Stimulated activated CD4-positive, alpha-beta T cell treated with anti-CD3 and anti-CD28 coated beads, Interleukin-15, amount 100 ng/mL, for 24 hours (primary cell): ENCODE data around the gene CCRL2.
"Not testable (repeated sequence)": the region's sequence is repeated elsewhere in the genome, so short reads cannot be mapped to it uniquely, and the experiment has no call there.

Source experiments
- DNase-seq: peaks from one replicate; pipeline ENCODE4 v3.0.0-alpha.2; 2020

CCRL2 gene

DNA sequence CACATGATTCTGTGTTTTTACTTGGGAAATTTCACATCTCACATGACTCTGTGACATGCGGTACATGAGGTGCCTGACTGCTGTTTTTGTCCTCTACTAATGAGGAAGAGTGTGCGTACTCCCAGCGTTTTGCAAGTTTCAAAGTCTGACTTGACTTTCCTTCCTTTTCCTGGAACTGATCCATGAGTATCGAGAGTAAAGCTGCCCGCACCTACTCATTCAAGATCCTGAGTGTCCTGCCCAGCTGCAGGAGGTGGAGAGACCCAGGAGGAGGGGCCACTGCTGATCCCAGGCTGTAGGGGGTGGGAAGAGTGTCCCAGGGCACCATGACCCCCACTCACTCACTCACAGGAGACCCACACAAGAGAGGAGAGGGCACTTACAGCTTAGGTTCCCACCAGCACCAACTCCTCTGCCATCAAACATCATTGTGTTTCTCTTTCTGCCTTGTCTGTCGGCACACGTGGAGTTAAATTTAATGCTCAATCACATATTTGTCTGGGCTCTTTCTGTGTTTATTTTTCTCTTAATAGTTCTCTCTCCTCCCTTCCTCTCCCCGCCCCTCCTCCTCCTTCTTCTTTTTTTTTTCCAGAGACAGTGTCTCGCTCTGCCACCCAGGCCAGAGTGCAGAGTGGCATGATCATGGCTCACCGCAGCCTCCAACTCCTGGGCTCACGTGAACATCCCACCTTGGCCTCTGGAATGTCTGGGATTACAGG, 1.6 kb upstream of the CCRL2 start:
- no peak for DNase-seq

DNA sequence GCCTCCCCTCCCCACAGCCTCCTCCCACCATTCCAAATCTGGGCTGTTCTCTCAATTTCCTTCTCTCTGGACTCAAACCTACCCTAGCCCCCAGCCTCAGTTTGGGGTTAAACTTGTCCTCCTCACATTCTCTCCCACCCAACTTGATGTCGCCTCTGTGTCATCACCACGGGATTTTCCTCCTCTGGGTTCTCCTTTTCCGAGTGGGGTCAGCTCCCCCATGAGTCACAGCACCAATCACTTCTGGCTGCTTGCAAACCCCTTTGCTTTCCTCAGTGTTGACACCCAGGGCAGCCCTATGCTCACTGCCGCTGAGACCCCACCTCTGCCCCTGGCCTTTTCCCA, 644 bp upstream of the CCRL2 start:
- DNase-seq: no peak

DNA sequence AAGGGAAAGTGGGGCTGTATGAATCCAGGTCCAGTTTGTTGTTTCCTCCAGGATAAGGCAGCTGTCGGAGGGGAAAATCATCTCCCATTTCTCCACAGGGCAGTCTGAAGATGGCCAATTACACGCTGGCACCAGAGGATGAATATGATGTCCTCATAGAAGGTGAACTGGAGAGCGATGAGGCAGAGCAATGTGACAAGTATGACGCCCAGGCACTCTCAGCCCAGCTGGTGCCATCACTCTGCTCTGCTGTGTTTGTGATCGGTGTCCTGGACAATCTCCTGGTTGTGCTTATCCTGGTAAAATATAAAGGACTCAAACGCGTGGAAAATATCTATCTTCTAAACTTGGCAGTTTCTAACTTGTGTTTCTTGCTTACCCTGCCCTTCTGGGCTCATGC, 911 bp downstream of the CCRL2 start:
- no peak for DNase-seq

DNA sequence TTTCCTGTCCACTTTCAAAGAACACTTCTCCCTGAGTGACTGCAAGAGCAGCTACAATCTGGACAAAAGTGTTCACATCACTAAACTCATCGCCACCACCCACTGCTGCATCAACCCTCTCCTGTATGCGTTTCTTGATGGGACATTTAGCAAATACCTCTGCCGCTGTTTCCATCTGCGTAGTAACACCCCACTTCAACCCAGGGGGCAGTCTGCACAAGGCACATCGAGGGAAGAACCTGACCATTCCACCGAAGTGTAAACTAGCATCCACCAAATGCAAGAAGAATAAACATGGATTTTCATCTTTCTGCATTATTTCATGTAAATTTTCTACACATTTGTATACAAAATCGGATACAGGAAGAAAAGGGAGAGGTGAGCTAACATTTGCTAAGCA, 1.8 kb downstream of the CCRL2 start:
- DNase-seq: no peak

DNA sequence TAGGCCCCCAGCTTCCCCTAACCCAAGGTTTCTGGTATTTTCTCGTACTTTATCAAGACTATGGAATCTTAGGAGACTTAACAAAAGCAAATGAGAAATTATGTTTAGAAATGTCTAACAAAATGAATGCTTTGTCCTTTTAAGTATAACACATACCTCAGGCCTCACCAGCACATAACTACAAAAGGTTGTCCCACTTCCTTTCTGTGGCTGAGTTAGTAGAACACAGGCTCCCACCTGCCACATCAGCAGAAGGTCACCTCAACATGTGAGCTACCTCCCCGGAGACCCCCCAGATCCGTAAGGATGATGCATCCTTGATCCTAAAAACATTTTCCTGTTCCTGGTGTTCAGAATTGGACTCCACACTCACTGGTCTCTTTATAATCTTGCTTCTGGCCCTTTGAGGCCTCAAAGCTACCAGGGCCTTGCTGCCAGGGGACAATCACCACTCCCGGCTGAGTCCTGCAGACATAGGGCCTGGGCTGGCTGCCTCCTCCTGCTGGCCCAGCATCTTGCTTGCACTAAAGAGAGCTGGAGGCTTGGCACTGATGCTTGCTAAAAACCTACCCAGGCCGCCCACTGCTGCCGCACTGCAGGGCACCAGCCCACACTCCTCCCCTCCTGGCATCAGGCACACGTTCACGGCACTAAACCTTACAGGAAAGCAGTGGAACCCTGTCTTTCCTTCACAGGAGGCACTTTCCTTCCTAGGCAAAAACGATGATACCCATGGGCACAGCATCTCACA, 2.9 kb downstream of the CCRL2 start:
- DNase-seq: no peak

DNA sequence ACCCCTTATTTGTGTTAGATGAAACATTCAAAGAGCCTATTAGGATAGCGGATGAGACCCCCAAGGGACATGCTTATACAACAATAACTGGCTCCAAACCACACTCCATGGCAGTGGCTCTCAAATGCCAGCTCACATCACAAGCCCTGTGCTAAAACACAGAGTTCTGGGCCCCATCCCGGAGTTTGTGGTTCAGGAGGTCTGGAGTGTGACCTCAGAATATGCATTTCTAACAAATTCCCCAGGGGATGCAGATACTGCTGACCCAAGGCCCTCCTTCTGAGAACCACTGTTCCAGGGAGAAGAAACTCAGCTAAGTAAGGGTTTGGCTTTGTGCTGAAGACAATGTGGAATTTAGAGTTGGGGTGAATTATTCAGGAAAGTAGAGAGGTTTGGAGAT, 3.6 kb downstream of the CCRL2 start:
- no peak for DNase-seq

DNA sequence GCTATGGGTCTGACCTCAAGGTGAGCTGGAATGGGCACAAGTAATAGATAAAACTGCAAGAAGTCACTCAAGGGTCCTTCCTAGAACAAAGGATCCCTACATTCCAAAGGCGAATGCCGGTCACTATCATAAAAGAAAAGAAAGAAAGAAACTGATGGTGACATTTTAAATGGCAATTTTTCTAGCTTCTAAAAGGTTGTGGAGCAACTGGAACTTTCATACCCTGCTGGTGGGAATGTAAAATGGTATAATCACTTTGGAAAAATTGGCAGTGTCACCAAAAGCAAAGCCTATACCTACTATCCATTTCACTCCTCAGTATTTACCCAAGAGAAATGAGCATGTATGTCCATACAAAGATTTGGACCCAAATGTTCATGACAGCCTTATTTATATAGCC, 4.2 kb downstream of the CCRL2 start:
- no peak for DNase-seq

DNA sequence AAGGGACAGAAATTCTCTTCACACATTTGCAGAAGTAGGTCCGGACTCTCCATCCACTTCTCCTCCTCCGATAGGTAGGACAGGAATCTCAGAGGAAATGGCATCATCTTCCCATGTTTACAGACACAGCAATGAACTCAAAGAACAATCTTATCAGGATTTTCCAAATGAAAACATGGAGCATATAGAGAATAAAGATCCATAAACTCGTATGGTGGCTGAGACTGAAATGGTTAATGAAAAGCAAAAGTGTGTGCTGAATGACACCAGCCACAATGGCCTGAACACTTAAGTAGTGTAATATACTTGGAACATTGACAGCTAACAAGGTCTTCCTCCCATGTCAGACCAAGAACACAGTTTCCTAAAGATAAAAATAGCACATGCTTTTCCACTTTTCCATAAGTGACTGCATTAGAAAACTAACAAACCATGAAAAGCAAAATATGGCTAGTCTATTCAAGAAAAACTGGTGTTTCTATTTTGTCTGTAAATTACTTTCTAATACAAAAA, 5.8 kb downstream of the CCRL2 start:
- DNase-seq: no peak

DNA sequence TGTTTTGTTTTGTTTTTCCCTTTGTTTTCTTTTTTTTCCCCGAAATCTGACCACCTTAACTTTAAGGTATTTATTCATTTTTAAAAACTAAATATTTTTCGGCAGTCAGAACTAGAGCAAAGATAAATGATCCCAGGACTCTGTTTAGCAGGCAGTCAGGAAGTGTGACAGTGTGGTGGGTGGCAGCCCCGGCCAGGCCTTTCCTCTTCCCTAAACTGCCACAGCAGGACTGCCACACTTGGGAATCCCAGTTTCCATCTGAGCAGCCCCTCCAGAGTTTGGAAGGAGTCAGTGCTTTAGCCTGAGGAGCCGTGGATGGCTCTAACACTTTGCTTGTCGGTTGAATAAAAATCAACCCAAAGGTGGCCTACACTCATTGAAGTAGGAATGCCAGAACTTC, 6.9 kb downstream of the CCRL2 start:
- no peak for DNase-seq

DNA sequence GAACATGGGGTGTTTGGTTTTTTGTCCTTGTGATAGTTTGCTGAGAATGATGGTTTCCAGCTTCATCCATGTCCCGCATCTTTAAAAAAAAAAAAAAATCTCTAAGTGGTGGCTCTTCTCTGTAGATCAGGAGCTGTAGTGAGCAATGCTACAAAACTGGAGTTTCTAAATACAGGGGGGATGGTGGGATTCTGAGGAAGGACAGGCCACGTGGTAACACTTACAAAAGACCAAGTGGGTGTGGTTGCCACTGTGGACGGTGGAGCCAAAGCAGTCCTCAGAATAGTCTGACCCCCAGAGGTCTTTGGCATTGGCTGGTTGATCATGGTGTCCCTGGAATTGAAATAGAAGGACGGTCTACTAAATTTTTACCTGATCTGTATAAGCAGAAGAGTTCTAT, 7.7 kb downstream of the CCRL2 start:
- DNase-seq: no peak

DNA sequence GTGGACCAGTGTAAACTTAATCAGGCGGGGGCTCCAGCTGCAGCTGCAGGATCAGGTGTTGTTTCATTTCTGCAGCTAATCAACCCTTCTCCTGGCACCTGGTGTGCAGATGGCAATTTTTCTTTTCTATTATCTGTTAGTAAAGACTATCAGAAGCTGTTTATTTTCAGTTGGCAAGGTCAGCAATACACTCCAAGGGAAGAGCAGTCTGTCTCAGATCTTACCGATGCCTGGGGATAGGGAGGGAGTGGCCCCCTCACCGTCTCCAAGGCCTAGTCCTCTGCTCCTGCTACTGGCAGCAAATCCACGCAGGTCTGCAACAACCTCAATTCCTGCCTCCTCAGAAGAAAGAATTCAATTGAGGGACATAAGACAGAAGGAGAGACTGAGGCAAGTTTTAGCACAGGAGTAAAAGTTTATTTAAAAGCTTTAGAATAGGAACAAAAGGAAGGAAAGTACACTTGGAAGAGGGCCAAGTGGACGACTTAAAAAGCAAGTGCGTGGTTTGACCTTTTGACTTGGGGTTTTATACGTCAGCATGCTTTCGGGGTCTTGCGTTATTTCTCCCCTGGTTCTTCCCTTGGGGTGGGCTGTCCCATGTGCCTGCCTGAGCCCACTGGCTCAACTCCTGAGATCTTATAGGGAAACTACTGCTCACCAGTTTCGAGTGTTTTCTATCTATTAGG, 9.2 kb downstream of the CCRL2 start:
- no peak for DNase-seq

DNA sequence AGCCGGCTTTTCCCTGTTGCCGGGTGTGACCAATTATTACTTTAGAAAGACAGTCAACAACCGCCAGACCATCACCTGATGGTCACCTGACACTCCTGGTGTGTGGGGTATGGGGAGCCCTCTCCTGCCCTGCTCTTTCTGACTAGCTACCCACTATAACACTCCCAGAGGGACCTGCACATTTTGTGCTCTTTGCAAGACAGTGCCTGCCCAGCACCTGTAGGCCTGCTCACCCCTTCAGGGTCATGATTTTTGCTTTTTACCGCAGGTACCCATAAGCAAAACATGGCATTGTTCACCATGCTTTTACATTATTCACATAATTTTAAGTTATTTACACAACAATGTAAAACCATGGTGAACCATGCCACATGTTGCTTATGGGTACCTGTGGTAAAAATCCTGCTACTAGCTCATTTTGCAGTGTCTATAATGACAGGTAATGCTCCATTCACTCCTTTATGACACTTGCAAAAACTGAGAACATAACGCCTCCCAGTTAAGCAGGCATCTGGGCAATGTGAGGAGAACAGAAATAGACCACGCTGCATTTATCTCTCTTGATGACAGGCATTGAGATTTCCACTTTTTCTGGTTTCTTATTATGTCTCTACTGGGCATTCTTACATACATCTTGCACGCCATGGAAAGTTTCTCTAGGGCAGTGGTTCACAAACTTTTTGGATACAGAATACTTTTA, 9.9 kb downstream of the CCRL2 start:
- no peak for DNase-seq

DNA sequence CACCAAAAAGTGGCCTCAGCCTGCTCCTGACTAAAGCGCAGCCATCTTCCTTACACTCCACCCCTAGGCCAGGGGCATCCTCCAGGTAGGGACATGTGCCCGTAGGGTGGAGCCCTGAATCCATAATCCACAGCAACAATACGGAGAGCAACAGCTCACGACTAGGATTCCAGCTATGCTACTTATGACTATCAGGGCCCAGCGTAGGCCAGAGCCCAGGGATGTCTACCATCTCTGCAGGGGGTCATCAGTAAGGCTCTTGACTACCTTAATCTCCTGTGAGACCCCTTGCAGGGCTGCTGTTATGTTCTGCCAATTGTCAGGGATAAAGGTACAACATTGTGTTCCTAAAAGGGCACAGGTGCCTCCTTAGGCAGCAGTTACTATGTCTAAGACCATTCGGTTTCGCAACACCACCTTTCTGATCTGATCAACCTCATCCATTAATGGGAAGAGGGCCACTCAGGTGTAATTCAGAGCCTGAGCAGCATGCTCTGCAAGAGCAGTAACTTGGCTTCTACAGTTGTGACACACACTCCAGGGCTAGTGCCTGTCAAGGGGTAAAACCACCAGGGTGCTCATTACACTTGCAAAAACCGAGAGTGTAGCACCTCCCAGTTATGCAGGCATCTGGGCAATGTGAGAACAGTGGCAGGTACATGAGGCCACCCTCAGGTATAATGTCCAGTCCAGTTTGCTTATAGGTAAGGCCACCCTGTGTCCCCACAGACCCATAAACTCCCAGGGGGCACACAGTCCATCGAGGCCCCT, 11.0 kb downstream of the CCRL2 start:
- DNase-seq: no peak

DNA sequence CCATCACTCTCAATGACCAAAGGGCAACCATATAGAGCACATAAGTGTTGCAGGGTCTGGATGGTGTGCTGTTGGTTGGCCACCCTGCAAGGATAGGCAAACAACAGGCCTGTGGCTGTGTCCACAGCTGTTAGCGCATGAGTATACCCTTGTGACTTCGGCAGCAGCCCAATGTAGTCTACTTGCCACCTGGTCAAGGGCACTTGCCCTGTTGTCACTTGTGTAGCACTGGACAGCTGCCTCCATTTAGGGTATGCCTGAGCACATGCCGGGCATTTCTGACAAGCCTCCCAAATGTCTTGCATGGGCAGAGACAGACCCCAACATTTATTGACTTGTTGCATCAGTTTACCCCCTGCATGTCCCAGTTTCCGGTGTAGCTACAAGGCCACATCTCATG, 12.8 kb downstream of the CCRL2 start:
- no peak for DNase-seq

DNA sequence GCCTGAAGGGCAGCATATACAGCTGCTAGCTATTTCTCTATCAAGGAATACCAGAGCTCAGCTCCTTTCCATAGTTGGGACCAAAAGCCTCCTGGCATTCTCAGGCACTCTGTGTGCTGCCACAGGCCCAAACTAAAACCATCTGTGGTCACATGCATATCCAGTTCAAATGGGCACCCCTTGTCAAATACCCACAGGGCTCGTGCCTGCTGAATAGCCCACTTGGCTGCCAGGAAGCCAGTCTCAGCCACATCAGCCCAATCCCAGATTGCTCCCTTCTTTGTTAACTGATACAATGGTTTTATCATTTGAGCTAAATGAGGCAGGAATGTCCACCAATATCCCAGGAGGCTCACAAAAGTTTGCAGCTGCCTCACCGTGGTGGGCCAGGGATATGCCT, 13.9 kb downstream of the CCRL2 start:
- DNase-seq: no peak

DNA sequence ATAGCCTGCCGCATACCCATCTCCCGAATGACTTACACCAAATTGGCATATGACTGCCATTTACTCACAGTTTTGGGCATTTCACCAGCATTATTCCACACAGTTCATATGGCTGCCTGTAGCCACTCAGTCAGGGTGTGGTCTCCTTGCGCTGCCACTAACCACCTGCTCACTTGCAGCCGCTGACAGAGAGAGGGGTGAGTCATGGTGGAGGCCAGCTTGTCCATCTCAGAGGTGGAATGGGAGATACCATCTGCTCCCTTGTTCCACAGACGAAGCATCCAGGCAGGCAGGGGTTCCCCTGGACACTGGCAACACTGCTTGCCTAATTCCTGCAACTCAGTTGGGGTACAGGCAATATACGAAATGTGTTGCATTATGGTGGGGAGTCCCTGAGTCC, 15.6 kb downstream of the CCRL2 start:
- DNase-seq: no peak

DNA sequence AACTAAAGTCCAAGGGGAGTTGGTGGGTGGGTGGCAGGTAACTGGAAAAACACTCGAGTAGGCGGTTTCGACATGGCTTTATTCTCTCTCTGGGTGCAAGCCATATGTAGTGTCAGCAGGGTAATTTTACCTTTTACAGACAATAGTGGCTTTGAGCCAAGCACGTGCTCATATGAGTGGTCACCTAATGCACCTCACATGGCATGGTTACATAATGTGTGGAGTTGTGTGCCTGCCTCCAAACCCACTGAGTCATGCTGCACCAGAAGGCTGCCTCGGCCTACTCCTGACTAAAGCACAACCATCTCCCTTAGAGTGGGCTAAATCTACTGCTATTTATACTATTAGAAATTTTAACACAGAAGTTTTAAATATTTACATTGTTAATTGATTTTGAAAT, 16.5 kb downstream of the CCRL2 start:
- no peak for DNase-seq

DNA sequence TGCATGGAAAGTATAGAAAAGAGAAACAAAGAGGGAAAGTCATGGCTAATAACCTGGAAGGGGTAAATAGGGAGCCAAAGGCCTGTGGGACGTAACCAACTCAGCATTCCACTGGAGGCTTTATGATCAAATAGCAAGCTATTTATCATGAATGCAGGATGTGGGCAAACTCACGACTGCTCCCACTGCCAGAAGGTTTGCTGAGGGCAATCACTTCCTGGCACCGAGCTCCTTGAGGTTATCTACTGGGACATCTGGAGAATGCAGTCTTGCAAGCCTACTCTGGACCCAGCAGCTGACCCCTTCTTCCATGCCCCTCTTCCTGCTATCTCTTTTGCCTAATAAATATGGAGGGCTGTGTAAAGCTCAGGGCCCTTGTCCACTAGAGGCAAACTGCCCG, 19.4 kb downstream of the CCRL2 start:
- not testable (repeated sequence) for DNase-seq

DNA sequence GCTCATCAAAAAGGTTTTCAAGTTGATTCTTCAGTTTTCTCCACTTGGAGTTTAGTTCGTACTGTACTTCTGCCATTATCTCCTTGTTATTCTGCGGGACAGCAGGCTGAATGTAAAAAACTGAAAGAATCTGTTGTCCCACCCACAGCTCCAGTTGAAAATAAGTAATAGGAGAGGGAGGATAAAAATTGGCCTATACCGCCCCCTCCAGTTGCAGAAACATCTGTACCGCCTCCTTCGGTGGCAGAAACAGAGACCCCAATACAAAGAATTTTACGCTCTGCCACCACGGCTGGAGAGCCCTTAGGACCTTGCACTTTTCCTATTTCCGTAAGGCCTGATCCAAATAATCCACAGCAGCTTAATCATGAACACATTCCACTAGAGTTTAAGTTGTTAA, 20.3 kb downstream of the CCRL2 start:
- not testable (repeated sequence) for DNase-seq

DNA sequence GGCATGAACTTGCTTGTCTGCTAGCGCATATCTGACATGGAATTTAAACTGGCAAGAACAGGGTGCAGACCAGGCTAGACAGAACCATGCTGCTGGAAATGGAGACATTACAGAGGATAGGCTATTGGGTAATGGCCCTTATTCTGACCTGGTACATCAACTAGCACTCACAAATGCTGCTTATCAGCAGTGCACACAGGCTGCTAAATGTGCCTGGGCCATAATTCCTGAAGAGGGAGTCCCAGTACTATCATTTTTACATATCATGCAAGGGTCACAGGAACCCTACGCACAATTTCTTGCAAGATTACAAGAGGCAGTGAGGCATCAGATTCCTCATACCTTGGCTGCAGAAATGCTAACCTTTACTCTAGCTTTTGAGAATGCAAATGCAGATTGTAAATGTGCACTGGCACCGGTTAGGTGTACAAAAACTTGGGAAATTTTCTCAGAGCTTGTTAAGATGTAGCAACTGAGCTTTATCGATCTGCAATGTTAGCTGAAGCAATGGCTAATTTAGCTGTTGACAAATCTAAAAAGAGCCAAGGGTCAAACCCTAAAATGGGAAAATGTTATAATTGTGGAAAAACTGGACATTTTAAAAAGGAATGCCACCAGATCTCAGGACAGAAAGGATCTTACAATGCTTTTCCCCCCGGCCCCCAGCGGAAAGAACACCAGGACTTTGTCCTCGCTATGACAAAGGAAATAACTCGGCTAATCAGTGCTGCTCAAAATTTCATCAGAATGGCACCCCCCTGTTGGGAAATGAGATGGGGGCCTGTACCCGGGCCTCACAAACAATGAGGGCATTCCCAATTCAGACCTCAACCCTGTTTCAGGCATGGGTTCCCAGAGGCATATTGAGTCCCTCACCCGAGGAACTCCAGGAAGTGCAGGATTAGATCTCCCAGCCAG, 21.1 kb downstream of the CCRL2 start:
- no peak for DNase-seq

DNA sequence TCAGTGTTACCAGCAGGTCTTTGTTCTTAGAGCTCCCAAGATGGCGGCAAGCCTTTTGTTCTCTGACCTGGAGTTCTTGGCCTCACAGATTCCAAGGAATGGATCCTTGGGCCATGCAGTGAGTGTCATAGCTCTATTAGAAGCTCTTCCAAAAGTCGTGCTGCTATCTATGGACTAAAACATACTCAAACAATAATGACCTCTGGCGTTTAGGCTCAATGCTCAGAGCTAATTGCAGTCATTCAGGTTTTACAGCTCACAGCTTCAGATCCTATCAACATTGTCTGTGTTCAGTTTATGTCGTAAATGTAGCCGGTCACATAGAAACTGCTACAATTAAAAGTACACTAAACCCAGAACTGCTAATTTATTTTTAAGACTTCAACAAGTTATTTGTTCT, 22.2 kb downstream of the CCRL2 start:
- no peak for DNase-seq

DNA sequence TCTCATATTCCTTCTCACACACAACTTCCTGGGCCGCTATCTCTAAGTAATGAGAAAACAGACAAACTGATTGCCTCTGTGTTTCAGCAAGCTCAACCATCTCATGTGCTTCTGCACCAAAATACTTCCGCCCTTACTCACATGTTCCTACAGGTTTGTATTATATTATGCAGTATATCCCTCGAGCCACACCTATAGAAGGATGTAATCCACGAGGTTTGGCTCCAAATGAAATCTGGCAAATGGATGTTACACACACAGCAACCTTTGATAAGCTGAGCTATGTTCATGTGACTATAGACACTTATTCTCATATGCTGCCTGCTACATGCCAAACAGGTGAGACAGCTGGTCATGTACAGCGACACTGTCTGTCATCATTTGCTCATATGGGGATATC, 22.6 kb downstream of the CCRL2 start:
- no peak for DNase-seq
